C1 segment of cervical spinal cord (tissue), 14 donors: ENCODE data around the gene SAA2.

ENCODE experiments used
- DNase-seq, 14 donors: peaks; one replicate each; lab custom pipeline; 2025; lab: John Stamatoyannopoulos, UW

The SAA2 gene

DNA sequence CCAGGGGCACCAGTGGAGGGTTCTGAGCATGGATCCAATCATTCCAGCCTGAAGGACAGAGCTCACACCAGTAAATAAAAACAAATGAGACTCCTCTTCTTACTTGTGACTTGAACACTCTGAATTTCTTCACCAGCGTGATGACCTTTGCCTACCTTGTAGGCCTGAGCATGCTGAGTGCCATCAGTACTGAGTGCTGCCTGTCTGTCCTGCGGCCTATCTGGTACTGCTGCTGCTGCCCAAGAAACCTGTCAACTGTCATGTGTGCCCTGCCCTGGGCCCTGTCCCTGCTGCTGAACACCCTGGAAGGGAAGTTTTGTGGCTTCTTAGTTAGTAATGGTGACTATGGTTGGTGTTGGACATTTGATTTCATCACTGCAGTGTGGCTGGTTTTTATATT is 51.9 kb downstream of the SAA2 start:
- DNase-seq, result no peak
